Left hindlimb (tissue), 1 donor: ENCODE results near the gene IPPK.
"Not testable (repeated sequence)": the region's sequence is repeated elsewhere in the genome, so short reads cannot be mapped to it uniquely, and the experiment has no call there.

Source experiments
- DNase-seq: peaks from one replicate; pipeline ENCODE4 v3.0.0-alpha.2; 2018

Gene IPPK

DNA sequence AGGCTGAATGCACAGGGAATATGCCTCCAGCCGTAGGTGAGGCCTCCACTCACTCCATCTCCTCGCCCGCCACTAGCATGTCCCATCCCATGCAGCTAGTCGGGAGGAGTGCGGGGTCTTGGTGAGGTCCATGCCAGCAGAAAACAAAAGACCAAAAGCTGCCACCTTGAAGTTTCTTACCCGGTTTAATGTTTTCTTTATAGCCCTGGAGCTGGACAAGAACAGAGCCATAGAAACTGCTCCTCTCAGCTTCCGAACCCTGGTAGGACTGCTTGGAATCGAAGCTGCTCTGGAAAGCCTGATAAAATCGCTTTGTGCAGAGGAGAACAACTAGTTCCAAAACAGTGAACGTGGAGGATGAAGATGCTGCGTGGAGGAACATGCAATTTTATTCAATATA is 57.1 kb downstream of the IPPK start:
- DNase-seq: no peak

DNA sequence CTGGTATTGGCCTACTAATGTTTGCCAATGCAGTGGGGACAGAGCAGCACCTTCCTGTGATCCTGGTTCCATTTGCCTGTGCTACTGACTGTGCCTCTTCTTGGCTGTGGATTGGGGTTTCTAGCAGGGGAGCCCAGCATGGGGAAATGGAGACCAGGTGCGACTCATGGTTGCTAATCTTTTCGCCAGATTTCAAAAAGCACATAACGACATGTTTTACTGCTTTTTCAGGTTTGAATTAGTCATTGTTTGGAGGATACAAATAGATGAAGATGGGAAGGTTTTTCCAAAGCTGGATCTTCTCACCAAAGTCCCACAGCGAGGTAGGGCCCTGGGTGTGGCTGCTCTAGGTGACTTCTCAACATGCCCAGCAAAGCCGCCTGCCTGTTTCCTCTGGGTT is 57.6 kb downstream of the IPPK start:
- DNase-seq: no peak

DNA sequence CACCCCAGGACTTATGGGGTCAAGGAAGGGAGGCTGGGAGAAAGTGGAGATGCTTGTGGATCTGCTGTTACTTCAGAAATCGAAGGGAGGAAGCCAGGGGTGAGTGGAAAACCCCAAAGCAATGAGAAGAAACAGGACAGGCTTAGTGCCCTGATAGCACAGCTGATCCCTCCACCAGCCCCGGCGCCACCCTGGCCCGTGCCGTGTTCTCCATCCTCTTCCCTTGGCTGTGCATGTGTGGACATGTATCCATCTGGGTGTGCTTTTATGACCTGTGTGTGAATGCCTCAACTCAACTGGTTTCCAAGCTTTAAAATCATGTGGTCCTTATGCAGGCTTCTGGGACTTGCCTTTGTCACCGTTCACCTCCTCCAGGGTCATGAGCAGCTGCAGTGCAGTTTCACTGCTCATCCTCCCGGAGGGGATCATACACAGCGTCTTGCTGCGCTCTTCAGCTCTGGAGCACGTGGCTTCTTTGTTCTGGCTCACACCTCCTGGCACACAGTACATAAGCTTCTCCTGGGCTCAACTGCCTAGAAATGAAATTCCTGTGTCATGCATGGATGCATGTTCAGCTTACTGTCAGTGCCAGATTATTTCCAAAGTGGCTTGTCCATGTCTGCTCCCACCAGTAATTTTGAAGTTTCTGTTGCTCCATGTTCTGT is 58.2 kb downstream of the IPPK start:
- DNase-seq: peak; percentile 72

DNA sequence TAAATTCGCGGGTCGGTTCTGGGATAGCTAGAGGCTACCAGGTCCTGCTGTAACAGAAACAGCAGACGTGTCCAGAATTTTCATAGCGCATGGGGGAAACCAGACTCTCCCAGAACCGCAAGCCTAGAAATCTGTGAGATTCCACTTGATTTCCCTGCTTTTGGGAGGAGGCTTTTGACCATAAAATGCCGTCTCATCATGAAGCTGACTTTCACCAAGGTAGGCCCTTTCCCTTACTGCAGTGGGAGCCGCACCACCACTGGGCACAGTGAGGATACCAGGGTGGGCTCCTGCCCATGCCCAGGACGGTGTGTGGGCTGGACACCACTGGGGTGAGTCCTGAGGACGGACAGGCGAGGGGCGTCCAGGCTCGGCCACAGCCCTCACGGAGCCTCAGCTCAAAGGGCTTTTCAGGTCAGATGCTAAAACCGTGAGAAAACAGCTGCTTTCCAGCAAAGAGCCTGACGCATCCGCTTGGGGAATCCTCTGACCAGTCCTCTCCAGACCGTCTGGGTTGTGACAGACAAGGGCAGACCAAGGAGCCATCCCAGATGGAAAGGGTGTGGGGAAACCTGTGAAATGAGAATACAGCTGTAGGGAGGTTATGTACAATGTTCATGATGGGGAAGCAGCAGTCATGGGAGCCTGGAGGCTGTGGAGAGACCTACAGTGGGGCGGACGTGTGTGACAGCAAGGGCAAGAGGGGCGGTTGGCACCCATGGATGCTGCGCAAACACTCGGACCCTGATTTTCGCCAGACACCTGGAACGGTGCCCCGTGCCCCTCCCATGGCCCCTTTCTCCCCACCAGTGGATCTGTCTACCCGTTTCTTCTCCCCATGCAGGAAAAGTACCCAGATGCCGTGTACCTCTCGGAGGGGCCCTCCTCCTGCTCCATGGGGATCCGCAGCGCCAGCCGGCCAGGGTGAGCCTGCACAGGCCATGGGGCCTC is 59.2 kb downstream of the IPPK start:
- no peak for DNase-seq

DNA sequence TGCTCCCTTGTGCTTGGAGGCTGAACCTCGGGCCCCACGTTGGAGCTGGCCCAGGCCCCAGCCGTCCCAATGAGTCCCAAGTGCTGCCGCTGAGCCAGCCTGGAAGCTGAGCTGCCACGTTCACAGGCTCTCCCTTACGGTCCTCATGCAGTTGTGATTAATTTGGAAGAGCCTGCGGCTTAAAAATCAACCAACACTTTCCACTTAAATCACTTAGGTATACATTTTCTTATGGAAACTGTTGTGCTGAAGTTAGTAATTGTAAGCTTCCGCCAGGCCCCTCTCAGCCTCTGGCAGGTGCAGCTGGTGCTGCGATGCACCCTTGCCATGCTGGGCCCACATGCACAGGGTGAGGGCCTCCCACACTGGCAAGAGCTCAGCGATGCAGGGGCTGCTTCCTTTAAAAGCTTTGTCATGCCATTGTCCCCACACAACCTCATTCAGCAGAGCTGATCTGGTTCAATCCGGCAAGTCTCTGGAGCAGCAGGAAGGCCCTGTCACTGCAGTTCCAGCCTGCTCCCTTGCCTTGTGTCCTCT is 61.0 kb downstream of the IPPK start:
- peak; percentile 83 for DNase-seq

DNA sequence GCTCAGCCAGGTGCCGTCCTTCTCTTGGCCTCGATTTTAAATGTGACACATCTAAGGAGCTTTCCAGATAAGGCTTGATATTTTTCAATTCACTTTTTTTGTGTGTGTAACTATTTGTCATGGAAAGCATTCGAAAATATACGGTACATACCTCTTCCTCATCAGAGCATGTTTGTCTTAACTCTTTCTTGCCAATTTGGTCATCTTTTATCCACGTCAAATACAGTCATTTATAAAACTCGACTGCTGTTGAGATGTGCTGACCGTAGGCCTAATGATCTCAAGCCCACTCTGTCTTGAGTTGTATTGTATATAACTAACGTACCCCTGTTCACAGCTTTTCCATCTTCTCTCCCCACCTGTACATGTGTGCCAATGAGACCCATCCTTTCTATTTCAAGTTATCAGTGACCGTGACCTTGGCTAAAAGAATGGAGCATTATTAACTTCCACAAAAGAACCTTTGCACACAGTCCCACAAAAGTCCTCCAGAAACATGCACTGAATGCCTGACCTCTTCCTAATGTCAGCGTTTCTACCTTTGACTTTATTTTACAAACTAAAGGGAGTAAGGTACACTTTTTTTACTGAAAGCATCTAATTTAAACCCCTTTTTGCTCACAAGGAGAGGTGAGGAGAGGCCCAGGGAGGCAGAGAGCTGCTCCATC is 61.6 kb downstream of the IPPK start:
- no peak for DNase-seq

DNA sequence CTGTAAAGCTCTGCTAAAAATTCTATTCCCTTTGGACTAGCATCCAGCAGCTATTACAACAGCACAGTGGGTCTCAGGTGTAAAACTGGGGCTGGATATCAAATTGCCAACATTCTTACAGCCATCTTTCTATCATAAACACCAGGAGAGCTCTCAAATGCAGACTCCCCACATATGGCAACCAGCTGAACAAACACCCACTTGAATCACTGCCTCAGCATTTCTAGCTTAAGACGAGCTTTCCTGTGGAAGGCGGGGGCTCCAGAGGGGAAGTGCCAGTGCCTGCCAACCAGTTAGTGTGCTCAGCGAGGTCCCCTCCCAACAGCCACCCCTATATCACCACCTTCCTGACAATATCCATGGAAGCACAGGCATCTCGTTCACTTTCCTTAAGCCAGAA is 62.2 kb downstream of the IPPK start:
- DNase-seq: peak; percentile 82

DNA sequence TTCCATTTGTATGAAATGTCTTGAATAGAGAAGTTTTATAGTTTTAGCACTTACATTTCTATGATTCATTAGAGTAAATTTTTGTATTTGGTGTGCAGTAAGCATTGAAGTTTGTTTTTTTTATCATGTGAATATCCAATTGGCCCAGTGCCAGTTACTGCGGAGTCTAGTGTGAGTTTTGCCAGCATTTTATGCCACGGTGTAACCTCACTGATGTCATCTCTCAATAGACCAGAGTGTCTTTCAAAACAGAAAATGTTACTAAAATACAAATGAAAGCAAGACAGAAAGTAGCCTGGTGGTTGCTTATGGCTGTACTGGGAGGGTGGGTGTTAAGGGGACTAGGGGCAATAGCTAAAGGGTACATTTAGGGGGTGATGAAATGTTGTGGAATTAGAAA is 62.8 kb downstream of the IPPK start:
- DNase-seq: no peak

DNA sequence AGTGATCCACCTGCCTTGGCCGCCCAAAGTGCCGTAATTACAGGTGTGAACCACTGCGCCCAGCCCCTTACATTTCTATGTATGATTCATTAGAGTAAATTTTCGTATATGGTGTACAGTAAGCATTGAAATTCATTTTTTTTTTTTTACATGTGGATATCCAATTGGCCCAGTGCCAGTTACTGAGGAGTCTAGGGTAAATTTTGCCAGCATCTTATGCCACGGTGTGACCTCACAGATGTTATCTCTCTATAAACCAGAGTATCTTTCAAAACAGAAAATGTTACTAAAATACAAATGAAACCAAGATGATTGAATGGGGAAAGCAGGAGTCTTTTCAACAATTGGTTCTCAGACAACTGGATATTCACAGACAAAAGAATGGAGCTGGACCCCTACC is 64.7 kb downstream of the IPPK start:
- no peak for DNase-seq

DNA sequence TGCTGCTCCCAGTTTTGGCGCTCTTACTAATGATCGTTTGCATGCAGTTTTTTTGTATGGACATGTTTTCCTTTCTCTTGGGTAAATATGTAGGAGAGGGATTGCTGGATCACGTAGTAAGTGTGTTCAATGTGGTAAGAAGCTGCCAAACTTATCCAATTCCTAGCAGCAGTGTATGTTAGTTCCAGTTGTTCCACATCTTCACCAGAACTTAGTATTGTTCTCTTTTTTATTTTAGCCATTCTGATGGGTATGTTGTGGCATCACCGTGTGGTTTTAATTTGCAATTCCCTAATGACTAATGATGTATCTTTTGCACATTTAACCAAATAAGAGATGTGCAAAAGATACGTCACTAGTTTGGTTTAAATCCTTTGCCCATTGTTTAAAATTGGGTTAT is 65.9 kb downstream of the IPPK start:
- DNase-seq: no peak

DNA sequence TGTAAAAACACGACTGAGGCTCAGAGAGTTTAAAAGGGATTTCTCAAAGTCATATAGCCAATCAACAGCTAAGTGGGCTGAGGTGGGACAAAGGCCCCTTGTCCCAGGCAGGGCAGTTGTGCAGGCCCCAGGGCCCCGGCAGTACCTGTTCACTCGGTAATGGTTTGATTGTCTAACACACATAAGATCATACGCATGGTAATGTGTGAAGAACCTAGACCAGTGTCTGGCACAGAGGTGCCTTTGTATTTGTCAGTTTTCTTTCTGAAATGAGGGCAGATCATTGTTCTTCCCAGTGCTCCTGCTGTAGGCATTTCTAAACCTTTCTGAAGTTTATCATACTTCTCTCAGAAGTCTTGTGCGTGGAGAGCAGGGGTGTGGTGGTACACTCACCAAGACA is 66.8 kb downstream of the IPPK start:
- DNase-seq: no peak

DNA sequence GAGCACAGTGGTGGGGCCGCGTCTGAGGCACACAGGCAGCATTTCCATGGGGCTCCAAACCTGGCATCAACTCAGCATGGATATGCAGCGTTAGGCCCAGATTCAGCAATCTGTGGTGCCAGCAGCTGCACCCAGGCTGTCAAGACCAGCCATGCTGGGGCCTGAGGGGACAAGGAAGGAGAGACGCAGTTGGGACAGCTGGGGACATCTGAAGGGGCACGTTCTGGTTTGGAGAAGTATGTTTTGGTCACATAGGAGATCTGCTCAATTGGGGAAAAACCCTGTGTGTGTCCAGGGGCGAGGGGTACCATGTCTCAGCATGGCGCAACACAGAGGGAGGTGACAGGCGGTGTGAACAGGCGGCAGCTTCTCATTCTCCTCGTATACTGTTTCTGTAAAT is 67.5 kb downstream of the IPPK start:
- no peak for DNase-seq

DNA sequence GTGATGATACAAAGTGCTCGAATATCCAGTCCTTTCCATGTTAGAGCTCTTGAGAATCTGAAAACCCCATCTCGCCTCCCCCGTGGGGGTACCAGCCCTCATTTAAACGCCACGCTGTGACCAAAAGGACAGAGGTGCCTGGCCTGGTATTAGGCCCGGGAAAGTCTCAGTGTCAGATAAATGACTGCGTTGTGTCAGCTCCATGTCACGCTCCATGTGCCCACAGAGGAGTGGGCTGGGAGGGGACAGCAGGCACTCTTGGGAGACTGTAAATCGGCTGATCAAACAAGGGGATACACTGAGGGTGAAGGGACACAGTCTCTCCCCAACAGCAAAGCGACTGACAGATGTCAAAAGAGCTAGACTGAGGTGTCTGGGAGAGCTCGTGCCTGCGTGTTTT is 68.5 kb downstream of the IPPK start:
- no peak for DNase-seq

DNA sequence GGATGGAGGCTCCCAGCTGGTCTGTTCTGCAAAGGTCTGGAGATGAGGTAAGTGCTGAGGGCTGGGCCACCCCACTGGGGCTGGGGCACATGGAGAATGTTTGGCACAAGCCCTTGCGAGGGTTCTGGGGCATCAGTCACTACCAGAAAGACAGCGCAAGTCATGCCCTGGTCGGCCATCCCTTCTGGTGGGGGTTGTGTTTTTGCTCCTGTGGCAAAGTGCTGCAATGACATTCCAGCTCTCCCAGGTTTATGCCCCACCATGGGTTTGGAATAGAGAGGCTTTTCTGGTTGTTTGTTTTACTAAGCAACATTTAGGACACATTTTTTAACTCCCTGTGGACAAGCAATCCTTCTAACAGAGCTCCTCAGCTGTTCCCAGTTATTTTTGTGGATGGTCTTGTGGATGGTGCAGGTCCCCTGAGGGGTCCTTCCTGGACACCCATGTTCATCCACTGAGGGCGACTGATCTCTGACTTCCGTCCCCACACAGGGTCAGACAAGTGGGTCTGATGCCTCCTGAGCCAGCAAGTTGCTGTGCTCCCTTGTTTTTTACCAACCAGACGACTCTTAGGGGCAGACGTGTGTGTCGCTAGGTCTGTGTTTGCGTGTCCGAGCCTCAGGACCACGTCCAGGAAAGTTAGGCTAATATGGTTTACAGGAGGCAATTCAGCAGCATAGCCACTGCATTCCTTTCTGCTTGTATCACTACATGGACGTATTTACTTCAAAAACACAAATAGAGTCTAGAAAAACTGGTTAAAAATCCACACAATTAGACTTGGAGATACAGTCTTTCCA is 69.3 kb downstream of the IPPK start:
- DNase-seq: peak; percentile 76

DNA sequence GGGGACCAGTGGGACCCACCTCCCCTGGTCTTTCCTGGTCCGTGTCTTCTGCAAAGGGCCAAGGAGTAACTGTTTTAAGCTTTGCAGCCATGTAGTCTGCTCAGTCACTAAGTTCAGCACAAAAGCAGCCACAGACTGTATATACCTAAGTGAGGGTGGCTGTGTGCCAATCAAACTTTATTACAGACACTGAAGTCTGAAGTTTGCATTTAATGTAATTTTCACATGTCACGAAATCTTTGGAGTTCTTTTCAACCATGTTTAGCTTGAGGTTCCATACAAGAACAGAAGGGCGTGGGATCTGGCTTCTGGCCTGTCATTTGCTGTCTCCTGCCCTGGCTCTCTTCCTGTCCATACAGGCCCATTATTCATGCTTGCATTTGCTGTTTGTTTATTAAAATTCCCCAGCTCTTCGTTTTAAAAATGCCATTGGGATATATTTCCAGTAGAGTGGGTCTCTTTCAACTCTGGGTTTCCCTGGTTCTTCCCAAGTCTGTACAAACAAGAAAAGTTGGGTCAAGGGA is 69.9 kb downstream of the IPPK start:
- no peak for DNase-seq

DNA sequence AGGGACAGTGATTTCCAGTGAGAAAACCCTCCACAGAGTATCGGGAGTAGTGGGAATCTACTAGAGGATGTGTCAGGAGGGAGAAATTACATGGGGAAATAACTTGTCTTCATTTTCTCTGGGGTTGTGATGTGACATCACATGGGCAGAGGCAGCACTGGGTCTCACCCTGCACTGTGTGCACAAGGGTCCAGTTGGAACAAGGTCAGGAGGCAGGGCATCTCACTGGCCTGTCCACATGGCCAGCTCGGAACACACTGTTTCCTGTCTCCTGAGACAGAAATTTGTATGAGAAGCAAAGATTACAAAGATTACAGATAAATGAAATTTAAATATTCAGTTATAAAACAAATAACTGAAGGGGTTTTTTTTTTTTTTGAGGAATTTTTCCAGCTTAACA is 71.5 kb downstream of the IPPK start:
- no peak for DNase-seq

DNA sequence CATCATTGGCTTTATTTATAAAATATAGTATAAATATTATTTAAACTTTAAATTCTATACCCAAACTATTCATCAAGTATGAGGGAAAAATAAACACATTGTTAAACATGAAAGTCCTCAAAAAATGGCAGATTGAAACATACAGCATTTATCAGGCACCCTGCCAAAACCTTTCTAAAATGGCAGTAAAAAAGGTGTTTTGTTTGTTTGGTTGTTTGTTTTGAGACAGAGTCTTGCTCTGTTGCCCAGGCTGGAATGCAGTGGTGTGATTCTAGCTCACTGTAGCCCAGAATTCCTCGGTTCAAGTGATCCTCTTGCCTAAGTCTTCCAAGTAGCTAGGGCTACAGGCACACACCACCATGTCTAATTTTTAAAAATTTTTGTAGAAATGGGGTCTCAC is 74.0 kb downstream of the IPPK start:
- DNase-seq: no peak

DNA sequence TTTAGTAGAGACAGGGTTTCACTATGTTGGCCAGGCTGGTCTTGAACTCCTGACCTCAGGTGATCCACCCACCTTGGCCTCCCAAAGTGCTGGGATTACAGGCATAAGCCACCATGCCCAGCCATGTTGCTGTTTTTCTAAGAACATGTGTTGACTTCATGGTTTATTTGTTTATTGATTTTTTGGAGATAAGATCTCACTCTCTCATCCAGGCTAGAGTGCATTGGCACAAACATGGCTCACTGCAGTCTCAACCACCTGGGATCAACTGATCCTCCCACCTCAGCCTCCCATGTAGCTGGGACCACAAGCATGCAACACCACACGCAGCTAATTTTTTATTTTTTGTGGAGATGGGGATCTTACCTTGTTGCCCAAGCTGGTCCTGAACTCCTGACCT is 74.9 kb downstream of the IPPK start:
- DNase-seq: not testable (repeated sequence)

DNA sequence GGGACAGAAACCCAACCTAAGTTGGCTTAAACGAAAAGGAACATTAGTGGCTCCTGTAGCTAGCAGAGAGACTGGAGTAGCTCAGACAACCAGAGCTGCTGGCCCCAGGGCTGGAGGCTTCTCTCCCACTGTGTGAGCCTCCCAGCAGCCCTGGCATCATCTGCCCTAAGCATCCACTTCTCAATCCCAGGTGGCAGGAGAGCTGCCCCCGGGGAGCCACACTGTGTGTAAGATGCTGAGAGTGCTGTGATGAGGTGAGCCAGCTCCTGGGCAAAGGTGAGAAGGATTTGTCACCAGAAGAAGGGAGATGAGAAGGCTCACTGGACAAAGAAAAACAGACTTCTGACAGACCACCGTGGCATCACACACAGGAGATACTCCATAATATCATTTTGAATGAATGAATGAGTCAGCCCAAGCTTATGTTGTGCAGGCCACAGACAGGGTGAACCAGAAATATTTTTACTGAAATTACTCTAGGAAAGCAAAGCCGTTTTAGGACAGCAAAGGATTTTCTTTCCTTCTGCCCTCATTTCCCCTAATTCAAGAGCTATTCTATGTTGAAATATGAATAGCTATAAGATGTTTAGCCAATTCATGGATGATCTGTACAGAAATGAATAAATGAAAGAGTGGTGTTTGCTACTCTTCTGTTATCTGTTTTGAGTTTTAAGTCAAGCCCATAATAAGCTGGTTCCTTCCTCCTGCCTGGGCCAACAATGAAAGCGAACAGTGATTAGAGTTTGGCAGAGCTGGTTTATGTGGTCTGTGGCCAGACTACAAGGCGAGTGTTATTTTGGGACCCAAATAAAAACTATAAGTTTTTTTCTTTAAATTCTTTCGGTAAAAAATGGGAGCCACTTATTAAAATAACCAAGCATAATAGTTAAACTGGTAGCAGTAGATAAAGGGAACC is 76.7 kb downstream of the IPPK start:
- DNase-seq: peak; percentile 68

DNA sequence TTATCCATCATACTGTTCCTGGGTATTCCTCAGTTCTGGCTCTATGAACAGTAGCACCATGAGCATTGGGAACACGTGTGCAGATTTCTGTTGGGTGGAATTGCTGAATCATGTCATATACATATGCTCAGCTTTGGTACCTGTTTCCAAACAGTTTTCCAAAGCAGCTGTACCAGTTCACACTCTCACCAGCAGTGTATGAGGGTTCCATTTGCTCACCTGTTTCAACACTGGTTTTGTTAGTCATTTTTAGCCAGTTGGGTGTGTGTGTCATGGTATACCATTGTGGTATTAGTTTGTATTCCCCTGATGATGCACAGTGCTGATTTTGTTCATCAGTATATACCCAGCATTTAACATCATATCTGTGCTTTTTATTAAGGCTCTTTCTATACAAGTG is 77.4 kb downstream of the IPPK start:
- DNase-seq: no peak

DNA sequence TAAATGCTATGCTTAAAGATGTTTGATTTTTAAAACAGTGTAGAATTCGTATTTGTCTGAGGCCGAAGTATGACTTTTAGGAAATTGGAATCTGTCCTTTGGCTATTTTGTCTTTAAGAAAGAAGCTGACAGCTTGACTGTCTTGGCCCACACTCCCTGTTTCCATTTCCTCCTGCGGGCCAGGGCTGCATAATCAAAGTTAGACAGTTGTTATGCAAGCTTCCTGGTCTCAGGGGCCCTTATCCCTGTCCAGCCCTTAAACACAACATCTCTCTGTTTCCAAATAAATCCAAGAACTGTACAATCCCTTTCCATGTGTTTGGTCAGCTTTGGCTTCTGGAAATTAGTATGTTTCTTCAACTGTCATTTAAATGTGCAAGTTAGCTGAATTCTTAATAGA is 79.6 kb downstream of the IPPK start:
- peak; percentile 87 for DNase-seq
